HG02884 (cell line): Measurements from ENCODE around the gene FRMPD2.
"Not testable (repeated sequence)": the region's sequence is repeated elsewhere in the genome, so short reads cannot be mapped to it uniquely, and the experiment has no call there.

Experiments
- ATAC-seq: cut with Tn5 transposase; IDR thresholded peaks from one replicate; pipeline ENCODE4 v1.9.1; 2021; ENCODE audit warnings: mild to moderate bottlenecking, moderate library complexity; ENCODE audit not compliant: unreplicated experiment

FRMPD2 gene

GRCh38 chr10:48288661-48289060, 14.2 kb upstream of the FRMPD2 start:
- ATAC-seq: no peak

- no peak for ATAC-seq
Observed at GRCh38 chr10:48287417-48288391, 13.2 kb upstream of the FRMPD2 start.

DNA sequence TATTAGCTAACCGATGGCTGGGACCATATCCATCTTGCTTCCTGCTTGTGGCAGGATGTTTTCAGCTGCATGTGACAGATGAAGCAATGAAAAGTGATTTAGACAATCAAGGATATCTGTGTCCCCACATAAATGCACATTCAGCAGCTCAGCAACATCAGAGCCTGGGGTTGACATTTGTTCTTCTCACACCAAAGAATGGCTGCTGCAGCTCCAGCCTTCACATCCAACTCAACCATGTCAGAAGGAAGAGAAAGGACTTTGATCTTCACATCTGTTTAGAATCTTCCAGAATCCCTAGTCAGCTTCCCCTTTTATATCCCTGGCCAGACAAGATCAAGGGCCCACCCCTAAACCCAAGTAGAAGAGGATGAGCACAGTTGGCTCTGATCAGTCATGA, 11.9 kb upstream of the FRMPD2 start:
- ATAC-seq: no peak

DNA sequence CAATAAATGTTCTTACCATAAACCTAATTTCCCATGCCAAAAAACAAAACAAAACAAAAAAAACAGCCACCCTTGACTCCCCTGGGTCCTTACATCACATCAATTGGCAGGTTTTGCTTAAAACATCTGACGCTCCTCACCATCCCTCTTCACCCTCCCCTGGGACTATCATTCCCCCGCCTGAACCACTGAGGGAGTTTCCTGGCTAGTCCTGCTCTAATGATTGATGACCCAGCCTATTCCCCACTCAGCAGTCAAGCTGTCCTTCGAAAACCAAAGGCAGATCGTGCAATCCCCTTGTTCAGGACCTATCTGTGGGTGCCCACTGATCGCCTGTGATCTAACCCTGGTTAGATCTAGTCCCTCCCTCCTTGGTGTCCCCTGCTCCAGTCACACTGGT, 11.2 kb upstream of the FRMPD2 start:
- ATAC-seq: no peak

DNA sequence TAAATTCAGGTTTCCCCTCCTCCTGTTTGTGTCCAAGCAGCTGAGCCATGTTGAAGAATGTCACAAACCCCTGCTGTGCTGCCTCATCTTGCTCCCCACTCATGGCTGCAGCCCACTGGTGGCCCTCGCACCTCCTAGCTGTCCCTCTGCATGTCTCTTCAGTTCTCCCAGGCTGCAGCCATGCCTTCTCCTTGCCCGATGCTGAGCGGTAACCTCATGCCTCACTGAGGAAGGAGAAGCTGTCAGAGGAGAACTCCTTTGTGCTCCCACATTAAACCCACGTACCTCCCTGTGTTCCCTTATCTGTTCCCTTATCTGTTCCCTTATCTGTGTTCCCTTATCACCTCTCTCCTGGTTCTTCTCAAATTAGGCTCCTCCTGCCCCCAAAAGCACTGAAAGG, 10.3 kb upstream of the FRMPD2 start:
- ATAC-seq: no peak

- no peak for ATAC-seq
Observed at GRCh38 chr10:48284002-48284546, 9.6 kb upstream of the FRMPD2 start.

DNA sequence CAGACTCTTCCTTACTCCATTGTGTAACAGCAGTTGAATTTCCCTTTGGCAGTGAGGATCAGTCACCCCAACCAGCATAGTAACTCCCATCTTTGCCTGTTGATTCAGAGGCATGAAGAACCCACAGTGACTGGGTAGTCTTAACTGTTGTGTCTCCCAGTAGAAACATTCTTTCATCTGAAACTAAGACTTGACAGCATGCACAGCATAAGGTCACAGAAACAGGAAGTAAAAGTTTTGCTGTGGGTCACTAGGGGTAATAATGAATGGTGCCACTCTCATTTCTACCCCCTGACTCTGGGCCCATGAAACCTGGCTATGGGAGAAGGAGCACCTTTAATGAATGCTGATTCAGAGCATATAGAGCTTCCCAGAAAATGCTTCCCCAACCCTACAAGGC, 8.3 kb upstream of the FRMPD2 start:
- peak; percentile 51 for ATAC-seq

DNA sequence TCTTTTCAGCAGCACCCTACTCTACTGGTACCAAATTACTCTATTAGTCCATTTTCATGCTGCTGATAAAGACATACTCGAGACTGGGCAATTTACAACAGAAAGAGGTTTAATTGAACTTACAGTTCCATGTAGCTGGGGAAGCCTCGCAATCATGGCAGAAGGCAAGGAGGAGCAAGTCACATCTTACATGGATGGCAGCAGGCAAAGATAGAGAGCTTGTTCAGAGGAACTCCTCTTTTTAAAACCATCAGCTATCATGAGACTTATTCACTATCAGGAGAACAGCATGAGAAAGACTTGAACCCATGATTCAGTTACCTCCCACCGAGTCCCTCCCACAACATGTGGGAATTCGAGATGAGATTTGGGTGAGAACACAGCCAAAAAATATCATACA, 7.2 kb upstream of the FRMPD2 start:
- not testable (repeated sequence) for ATAC-seq

- ATAC-seq: peak; percentile 85
Observed at GRCh38 chr10:48279081-48279751, 4.7 kb upstream of the FRMPD2 start.

- no peak for ATAC-seq
Observed at GRCh38 chr10:48277093-48277492, 2.6 kb upstream of the FRMPD2 start.

- no peak for ATAC-seq
Observed at GRCh38 chr10:48273741-48274140, 755 bp downstream of the FRMPD2 start.

GRCh38 chr10:48272682-48273081, 1.8 kb downstream of the FRMPD2 start:
- ATAC-seq: no peak

DNA sequence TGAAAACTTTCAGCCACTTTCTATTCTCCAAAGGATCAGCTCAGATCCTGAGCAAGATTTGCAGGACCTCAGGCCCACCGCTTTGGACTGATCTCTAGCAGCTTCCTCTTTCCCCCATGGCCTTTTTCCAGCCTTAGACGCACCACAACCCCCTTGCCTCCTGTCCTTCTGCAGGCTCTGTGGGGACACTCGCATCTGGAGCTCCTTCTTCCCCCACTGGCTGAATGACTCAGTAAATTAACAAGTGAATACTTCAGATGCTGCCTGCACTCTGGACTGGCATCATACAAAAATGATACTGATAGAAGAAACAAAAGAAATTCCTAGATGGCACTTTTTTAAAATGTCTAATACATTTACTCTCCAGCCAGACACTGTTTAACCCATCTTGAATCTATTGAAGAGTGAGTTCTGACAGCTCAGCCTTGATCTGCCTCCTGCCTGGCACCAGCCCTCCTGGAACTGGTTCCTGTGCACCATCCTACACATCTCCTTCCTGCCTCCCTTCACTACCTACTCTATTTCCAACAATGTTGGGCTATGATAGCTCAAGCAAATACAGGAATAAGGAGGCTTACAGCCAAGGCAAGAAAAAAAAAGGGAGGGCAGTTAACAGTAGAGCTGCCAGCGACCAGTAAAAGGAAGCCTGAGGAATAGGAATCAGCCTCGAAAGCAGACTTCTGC, 3.3 kb downstream of the FRMPD2 start:
- no peak for ATAC-seq

DNA sequence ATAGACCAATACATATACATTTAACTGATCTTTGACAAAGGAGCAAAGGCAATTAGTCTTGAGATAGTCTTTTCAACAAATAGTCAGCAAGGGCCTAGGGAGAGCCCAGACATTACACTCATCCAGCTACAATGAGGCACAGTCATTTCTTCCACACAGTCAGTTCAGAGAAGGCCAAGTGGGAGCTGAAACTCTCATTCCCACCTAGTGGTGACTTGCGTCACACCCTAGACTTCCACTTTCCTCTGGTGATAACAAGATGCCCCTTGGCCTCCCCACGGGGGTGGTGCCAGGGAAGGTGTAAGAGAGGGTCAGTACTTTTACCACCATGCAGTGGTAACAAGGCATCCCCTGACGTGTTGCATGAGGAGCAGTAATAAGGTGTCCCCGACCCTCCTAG, 8.0 kb downstream of the FRMPD2 start:
- ATAC-seq: no peak

DNA sequence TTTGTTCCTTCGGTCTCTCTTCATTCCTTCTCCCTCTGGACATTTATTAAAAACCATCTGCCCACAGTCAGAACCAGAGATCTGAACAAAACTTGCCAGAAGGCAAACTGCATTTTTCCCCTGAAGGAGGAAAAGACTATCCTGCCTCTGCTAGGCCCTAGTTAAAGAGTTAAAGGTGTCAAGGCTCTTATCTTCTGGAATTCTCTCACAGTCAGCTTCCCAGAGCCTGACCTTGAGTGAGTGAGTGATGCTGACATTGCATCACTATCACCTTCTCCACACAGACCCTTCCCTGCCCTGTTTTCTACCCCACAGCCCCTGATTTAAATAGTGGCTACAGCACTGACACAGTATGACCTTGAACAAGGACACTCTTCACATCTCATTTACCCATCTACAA, 16.4 kb downstream of the FRMPD2 start:
- ATAC-seq: no peak

DNA sequence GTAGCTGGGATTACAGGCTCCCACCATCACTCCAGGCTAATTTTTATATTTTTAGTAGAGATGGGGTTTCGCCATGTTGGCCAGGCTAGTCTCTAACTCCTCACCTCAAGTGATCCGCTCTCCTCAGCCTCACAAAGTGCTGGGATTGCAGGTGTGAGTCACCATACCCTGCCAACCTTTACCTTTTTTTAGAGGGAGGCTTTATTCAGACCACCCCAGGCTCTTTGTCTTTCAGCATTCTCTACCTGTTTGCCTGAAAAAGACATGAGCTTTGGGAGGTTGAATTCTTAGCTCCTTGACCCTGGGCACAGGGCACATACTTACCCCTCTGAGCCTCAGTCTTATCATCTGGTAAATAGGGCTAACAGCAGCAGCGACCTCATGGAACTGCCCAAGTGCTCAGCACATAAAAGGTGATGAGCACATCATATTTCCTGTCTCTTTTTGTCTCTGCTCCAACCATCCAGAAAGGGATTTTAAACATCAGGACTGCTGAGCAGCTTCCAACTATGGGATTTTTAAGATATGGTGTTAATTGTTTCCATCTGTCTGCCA, 17.0 kb downstream of the FRMPD2 start:
- ATAC-seq: no peak

DNA sequence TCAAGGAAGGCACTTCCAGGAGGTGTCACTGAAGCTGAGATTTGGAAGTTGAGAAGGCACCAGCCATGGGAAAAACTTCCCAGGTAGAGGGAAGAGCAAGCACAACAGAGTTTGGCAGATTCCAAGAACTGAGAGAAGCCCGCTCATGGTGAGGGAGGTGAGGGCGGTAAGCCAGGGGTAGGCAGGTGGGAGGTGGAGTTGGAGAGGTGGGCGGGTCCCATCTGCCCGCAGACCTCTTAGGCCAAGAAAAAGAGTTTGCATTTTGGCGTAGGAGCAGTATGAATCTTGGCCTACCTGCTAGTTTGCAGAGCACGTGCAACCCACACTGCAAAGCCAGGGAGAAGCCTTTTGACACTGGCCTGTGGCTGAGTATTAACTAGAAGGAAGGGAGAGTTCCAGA, 18.8 kb downstream of the FRMPD2 start:
- no peak for ATAC-seq

DNA sequence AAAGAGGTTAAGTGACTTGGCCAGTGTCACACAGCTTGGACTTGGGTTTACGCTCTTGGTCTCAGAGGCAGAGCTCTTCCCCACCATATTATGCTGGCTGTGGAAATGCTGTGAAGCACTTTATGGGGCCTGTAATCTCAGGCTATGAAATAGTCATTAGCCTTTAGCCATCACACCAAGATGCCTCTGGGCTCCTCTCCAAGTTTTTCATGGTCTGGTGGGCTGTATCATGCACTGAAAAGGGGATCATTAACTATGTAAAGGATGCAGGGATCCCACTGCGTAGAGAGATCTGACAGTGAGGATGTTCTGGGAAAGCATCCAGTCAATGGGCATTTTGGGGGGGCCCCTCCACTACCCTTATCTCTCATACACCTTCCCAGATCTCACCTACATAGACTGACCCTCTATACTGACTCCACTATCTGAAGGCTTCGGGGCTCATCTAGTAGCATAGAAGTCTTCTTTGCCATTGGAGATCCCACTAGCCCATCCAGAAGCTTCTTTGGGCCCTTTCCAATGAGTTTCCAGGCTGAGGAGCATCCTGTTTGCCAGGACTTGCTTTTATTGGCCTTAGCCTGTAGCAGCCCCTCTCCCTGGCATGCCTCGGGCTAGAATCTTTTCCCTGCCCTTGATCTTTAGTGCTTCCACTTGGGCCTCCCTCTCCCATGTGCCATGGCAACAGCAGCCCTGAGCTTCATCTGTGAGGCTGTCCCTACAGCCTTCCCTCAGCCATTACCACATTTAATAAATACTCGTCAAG, 19.6 kb downstream of the FRMPD2 start:
- no peak for ATAC-seq

DNA sequence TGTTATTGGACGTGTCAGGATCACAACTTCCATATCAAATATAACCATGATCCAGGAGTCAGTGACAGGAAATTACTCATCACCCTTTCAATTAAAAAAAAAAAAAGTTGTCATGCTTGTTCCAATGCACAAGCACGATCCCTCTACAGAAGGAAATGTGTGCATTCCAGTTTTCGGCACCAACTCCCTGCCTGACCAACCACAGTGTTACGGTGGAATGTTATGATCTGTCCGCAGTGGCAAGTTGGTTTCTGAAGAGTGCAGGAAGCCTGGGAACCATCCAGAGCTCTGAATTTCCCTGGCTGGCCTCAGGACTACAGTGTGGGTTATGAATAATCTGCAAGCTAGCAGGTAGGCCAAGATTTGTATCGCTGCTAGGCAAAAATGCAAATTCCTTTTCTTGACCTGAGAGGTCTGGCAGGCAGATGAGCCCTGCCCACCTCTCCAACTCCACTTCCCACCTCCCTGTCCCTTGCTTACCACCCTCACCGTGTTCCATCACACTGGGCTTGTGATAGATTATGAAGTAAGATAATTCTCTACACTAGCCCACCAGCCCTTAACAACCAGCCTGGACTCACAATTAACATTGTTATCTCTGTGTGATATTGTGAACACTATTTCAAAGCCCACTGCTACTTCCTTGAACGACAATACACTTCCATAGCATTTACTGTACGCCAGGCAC, 20.4 kb downstream of the FRMPD2 start:
- no peak for ATAC-seq

GRCh38 chr10:48252354-48252650, 22.2 kb downstream of the FRMPD2 start:
- no peak for ATAC-seq
